Measurements from ENCODE around the gene EML4.
"Not testable (repeated sequence)": the region's sequence is repeated elsewhere in the genome, so short reads cannot be mapped to it uniquely, and the experiment has no call there.

EML4 gene

DNA sequence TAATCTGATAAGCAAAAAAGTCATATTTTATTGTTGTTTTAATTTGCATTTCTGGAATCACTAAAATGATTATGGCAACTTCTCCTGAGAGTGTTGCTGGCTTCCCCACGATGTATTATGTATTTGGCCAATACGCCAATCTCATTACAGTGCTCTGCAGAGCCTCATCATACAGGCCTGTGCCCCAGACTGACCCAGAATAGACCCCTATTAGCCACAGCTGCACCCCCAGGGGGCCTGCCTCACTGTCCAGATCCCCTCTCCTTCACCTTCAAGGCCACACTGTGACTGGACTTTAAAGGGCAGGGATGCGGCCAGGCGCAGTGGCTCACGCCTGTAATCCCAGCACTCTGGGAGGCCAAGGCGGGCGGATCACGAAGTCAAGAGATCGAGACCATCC, 209.3 kb downstream of the EML4 start:
- DNase-seq (ENCODE audit: low spot score) = no peak

DNA sequence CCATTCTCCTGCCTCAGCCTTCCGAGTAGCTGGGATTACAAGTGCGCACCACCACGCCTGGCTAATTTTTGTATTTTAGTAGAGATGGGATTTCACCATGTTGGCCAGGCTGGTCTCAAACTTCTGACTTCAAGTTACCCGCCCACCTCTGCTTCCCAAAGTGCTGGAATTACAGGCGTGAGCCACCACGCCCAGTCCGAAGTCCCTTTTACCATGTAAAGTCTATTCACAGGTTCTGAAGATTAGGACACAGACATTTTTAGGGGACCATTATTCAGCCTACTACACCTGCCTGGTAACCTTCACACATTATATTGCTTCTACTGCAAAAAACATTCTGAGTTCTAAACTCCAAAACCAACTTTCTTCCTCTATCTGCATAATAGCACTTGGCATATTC, 210.9 kb downstream of the EML4 start:
- DNase-seq (ENCODE audit: low spot score) = not testable (repeated sequence)

DNA sequence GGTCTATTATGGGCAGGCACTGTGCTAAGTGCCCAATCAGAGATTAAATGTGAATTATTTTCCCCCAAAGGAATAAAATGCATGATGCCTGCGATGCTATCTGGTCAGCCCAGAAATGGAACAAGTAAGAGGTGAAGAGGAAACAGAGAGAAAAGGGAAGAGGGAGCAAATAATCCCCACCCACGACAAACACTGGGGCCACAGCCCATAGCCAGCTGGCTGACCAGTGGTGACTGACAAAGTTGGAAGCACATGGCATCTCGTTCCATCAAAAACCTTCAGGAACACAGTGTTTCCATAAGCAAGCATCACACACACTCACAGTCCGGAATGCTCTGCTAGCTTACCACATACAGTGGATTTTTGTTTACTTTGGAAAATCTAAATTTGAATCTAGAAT, 213.0 kb downstream of the EML4 start:
- no peak for DNase-seq (ENCODE audit: low spot score)

Measured in SK-N-DZ (cell line).